ENCODE data around the gene ACSM2A.
"Not testable (repeated sequence)": the region's sequence is repeated elsewhere in the genome, so short reads cannot be mapped to it uniquely, and the experiment has no call there.

Gene ACSM2A

GRCh38 chr16:20485408-20485807 lies 34.1 kb downstream of the ACSM2A start:
- H3K36me3 Mint-ChIP-seq (ENCODE audit: low read depth), result no peaks in the 10 kb centered on the region
- H3K9me3 Mint-ChIP-seq, result no peaks in the 10 kb centered on the region
- no peaks in the 10 kb centered on the region for H3K4me1 Mint-ChIP-seq
- no peak for DNase-seq
- no peak overlapping the region for H3K4me3 Mint-ChIP-seq
- ATAC-seq, result no peak
- no peak overlapping the region for H3K27ac Mint-ChIP-seq
- H3K27me3 Mint-ChIP-seq, result peaks cover 3% of the 10 kb centered on the region

GRCh38 chr16:20490994-20491393 lies 39.7 kb downstream of the ACSM2A start:
- not testable (repeated sequence) for H3K4me1 Mint-ChIP-seq; H3K36me3 Mint-ChIP-seq (ENCODE audit: low read depth); H3K4me3 Mint-ChIP-seq; H3K9me3 Mint-ChIP-seq; DNase-seq; H3K27ac Mint-ChIP-seq; H3K27me3 Mint-ChIP-seq; ATAC-seq

GRCh38 chr16:20491448-20491847 lies 40.1 kb downstream of the ACSM2A start:
- not testable (repeated sequence) for H3K9me3 Mint-ChIP-seq; H3K4me1 Mint-ChIP-seq; H3K27ac Mint-ChIP-seq; DNase-seq; ATAC-seq; H3K36me3 Mint-ChIP-seq (ENCODE audit: low read depth); H3K27me3 Mint-ChIP-seq; H3K4me3 Mint-ChIP-seq

- DNase-seq (no peak), ATAC-seq (no peak)
- Mint-ChIP-seq H3K4me3 (no peak overlapping the region), H3K27ac (no peak overlapping the region), H3K36me3 (ENCODE audit: low read depth) (no peaks in the 10 kb centered on the region), H3K9me3 (peaks cover 32% of the 10 kb centered on the region), H3K4me1 (no peaks in the 10 kb centered on the region), H3K27me3 (no peaks in the 10 kb centered on the region)
These were observed 53.1 kb downstream of the ACSM2A start for GRCh38 chr16:20504418-20504817.

GRCh38 chr16:20507280-20507679 lies 56.0 kb downstream of the ACSM2A start:
- no peak for ATAC-seq
- Mint-ChIP-seq H3K9me3 (peaks cover 37% of the 10 kb centered on the region), H3K36me3 (ENCODE audit: low read depth) (no peaks in the 10 kb centered on the region), H3K4me1 (no peaks in the 10 kb centered on the region), H3K4me3 (no peak overlapping the region), H3K27me3 (peaks cover 3% of the 10 kb centered on the region), H3K27ac (no peak overlapping the region)
- no peak for DNase-seq

GRCh38 chr16:20510323-20510722 lies 59.0 kb downstream of the ACSM2A start:
- ATAC-seq (no peak), DNase-seq (no peak)
- Mint-ChIP-seq H3K36me3 (ENCODE audit: low read depth) (no peaks in the 10 kb centered on the region), H3K27ac (no peak overlapping the region), H3K27me3 (peaks cover 11% of the 10 kb centered on the region), H3K4me1 (no peaks in the 10 kb centered on the region), H3K4me3 (no peak overlapping the region), H3K9me3 (peaks cover 41% of the 10 kb centered on the region)

- no peak for ATAC-seq
- Mint-ChIP-seq H3K27ac (no peak overlapping the region), H3K9me3 (peaks cover 4% of the 10 kb centered on the region), H3K27me3 (peaks cover 12% of the 10 kb centered on the region), H3K4me1 (no peaks in the 10 kb centered on the region), H3K36me3 (ENCODE audit: low read depth) (no peaks in the 10 kb centered on the region), H3K4me3 (no peak overlapping the region)
- DNase-seq, result no peak
These were observed 64.4 kb downstream of the ACSM2A start for GRCh38 chr16:20515688-20516090.

- DNase-seq, result no peak
- H3K27me3 Mint-ChIP-seq, result peaks cover 12% of the 10 kb centered on the region
- H3K4me1 Mint-ChIP-seq, result no peaks in the 10 kb centered on the region
- H3K36me3 Mint-ChIP-seq (ENCODE audit: low read depth), result no peaks in the 10 kb centered on the region
- H3K4me3 Mint-ChIP-seq, result no peak overlapping the region
- H3K9me3 Mint-ChIP-seq, result peaks cover 4% of the 10 kb centered on the region
- no peak overlapping the region for H3K27ac Mint-ChIP-seq
- ATAC-seq, result no peak
These were observed 65.8 kb downstream of the ACSM2A start for GRCh38 chr16:20517149-20517548.

- H3K4me3 Mint-ChIP-seq, result no peak overlapping the region
- no peaks in the 10 kb centered on the region for H3K4me1 Mint-ChIP-seq
- no peak for ATAC-seq
- peaks cover 4% of the 10 kb centered on the region for H3K9me3 Mint-ChIP-seq
- H3K27me3 Mint-ChIP-seq, result peaks cover 5% of the 10 kb centered on the region
- no peak overlapping the region for H3K27ac Mint-ChIP-seq
- no peaks in the 10 kb centered on the region for H3K36me3 Mint-ChIP-seq (ENCODE audit: low read depth)
- DNase-seq, result no peak
These were observed 67.9 kb downstream of the ACSM2A start for GRCh38 chr16:20519231-20519630.

GRCh38 chr16:20520103-20520502 lies 68.8 kb downstream of the ACSM2A start:
- Mint-ChIP-seq H3K27ac (no peak overlapping the region), H3K27me3 (peaks cover 2% of the 10 kb centered on the region), H3K4me3 (no peak overlapping the region), H3K4me1 (no peaks in the 10 kb centered on the region), H3K36me3 (ENCODE audit: low read depth) (no peaks in the 10 kb centered on the region), H3K9me3 (no peaks in the 10 kb centered on the region)
- no peak for DNase-seq
- no peak for ATAC-seq

- not testable (repeated sequence) for H3K4me1 Mint-ChIP-seq, H3K4me3 Mint-ChIP-seq
These were observed 80.5 kb downstream of the ACSM2A start for GRCh38 chr16:20531795-20532194.

GRCh38 chr16:20532284-20532792 lies 81.0 kb downstream of the ACSM2A start:
- not testable (repeated sequence) for H3K27me3 Mint-ChIP-seq; H3K9me3 Mint-ChIP-seq; H3K27ac Mint-ChIP-seq; DNase-seq; H3K36me3 Mint-ChIP-seq (ENCODE audit: low read depth); H3K4me1 Mint-ChIP-seq; ATAC-seq; H3K4me3 Mint-ChIP-seq

More at GRCh38 chr16:20531795-20532194, 80.5 kb downstream of the ACSM2A start:
- DNase-seq; ATAC-seq; H3K27me3 Mint-ChIP-seq; H3K36me3 Mint-ChIP-seq (ENCODE audit: low read depth); H3K9me3 Mint-ChIP-seq; H3K27ac Mint-ChIP-seq: not testable (repeated sequence)

GRCh38 chr16:20536669-20537068 lies 85.3 kb downstream of the ACSM2A start:
- not testable (repeated sequence) for H3K27me3 Mint-ChIP-seq; ATAC-seq; H3K9me3 Mint-ChIP-seq; H3K4me3 Mint-ChIP-seq; DNase-seq; H3K36me3 Mint-ChIP-seq (ENCODE audit: low read depth); H3K4me1 Mint-ChIP-seq; H3K27ac Mint-ChIP-seq
